Left ventricle myocardium inferior (tissue), 1 donor: ENCODE measurements around the gene FYB2. TPM values are rescaled to one million over a fixed set of nuclear protein-coding genes. Genes with fewer than 3 reads are reported as not detected.

Experiments
- DNase-seq: peaks from one replicate; pipeline ENCODE4 v3.0.0-alpha.2; 2020
- H3K27ac ChIP-seq: fragments of 200-600 bp; replicated peaks from 2 replicates; pipeline ENCODE4 v1.8.0; 2021
- H3K27me3 ChIP-seq: fragments of 200-600 bp; 2 replicates; pipeline ENCODE4 v1.8.0; 2021; ENCODE audit warnings: low read depth
- H3K36me3 ChIP-seq: fragments of 200-600 bp; 2 replicates; pipeline ENCODE4 v1.8.0; 2021
- H3K4me1 ChIP-seq: fragments of 200-600 bp; 2 replicates; pipeline ENCODE4 v1.8.0; 2021
- H3K4me3 ChIP-seq: fragments of 200-600 bp; 2 replicates; pipeline ENCODE4 v1.8.0; 2021; ENCODE audit warnings: mild to moderate bottlenecking, moderate library complexity
- H3K9me3 ChIP-seq: fragments of 200-600 bp; replicated peaks from 2 replicates; pipeline ENCODE4 v1.8.0; 2021
- CTCF ChIP-seq: fragments of 200-600 bp; IDR thresholded peaks from 2 replicates; pipeline ENCODE4 v1.8.0; 2021; ENCODE audit warnings: antibody characterized with exemption, mild to moderate bottlenecking, borderline replicate concordance
- intact Hi-C: fragments of 100-400 bp; cut with micrococcal nuclease; formaldehyde crosslinking; loops from one replicate; pipeline ENCODE4 v1.11.0; 2022
- total RNA-seq: library from RNA; stranded (reverse); fragmentation: NEBNext Ultra II Directional; extraction: Animal tissue kit (Norgen Biotek cat#: 25700); gene quantifications from one replicate; pipeline ENCODE4 v1.2.1, GENCODE V29; 2021
- donor health status: DM: no; HTN: yes; CAD: no; lungs with severe emphysema.

The FYB2 gene
- total RNA-seq, 1 donor from 2014 or later: 5.7 TPM

- Histone ChIP-seq H3K4me3 (peak overlapping the region; percentile 9), H3K27ac (peak overlapping the region; percentile 63), H3K4me1 (peaks cover 29% of the 10 kb centered on the region), H3K27me3 (no peaks in the 10 kb centered on the region), H3K9me3 (no peaks in the 10 kb centered on the region), H3K36me3 (no peaks in the 10 kb centered on the region)
- DNase-seq: no peak
- no peak for TF ChIP-seq CTCF
- intact Hi-C loops: no loop called here
These were observed 31.1 kb downstream of the FYB2 start for GRCh38 chr1:56788102-56788501.

GRCh38 chr1:56787330-56787729 is 31.9 kb downstream of the FYB2 start:
- Histone ChIP-seq H3K27me3 (no peaks in the 10 kb centered on the region), H3K4me3 (no peak overlapping the region), H3K36me3 (no peaks in the 10 kb centered on the region), H3K9me3 (no peaks in the 10 kb centered on the region), H3K4me1 (peaks cover 29% of the 10 kb centered on the region), H3K27ac (no peak overlapping the region)
- DNase-seq: no peak
- no peak for TF ChIP-seq CTCF
- intact Hi-C loops: no loop called here

GRCh38 chr1:56782773-56783172 is 36.4 kb downstream of the FYB2 start:
- intact Hi-C loops: no loop called here
- TF ChIP-seq CTCF: no peak
- Histone ChIP-seq H3K9me3 (no peaks in the 10 kb centered on the region), H3K4me3 (no peak overlapping the region), H3K4me1 (peaks cover under 1% of the 10 kb centered on the region), H3K27ac (no peak overlapping the region), H3K36me3 (no peaks in the 10 kb centered on the region), H3K27me3 (no peaks in the 10 kb centered on the region)
- no peak for DNase-seq

- no peak for DNase-seq
- no peak overlapping the region for H3K27ac ChIP-seq
- no peak overlapping the region for H3K4me3 ChIP-seq
- H3K36me3 ChIP-seq: no peaks in the 10 kb centered on the region
- H3K4me1 ChIP-seq: no peaks in the 10 kb centered on the region
- intact Hi-C loops: no loop called here
- no peaks in the 10 kb centered on the region for H3K9me3 ChIP-seq
- H3K27me3 ChIP-seq: no peaks in the 10 kb centered on the region
- TF ChIP-seq CTCF: no peak
These were observed 38.4 kb downstream of the FYB2 start for GRCh38 chr1:56780826-56781225.

- no peak for DNase-seq
- H3K27ac ChIP-seq: no peak overlapping the region
- H3K9me3 ChIP-seq: no peaks in the 10 kb centered on the region
- H3K36me3 ChIP-seq: no peaks in the 10 kb centered on the region
- H3K4me1 ChIP-seq: no peaks in the 10 kb centered on the region
- no peak for TF ChIP-seq CTCF
- H3K4me3 ChIP-seq: no peak overlapping the region
- no peaks in the 10 kb centered on the region for H3K27me3 ChIP-seq
- intact Hi-C loops: no loop called here
These were observed 39.0 kb downstream of the FYB2 start for GRCh38 chr1:56780128-56780750.
